Endothelial cell of umbilical vein (primary cell): Measurements from ENCODE around the gene FNDC8. TPM values are rescaled to one million over a fixed set of nuclear protein-coding genes. Genes with fewer than 3 reads are reported as not detected.

Experiments
- BruUV-seq: library from RNA; stranded (reverse); fragments of 400-500 nt; replicated peaks from 2 replicates; lab custom pipeline; 2021; lab: Mats Ljungman, UMichigan
- CTCF ChIA-PET: fragments of 300-600, 350-600 bp; sonication (Branson Sonifier 250); formaldehyde crosslinking; loops from one replicate; lab custom pipeline; 2021; ENCODE audit warnings: antibody characterized with exemption, inconsistent platforms; lab: Charles Lee
- POLR2A ChIA-PET: fragments of 300-600, 350-600 bp; sonication (Branson Sonifier 250); formaldehyde crosslinking; loops from one replicate; lab custom pipeline; 2021; ENCODE audit warnings: antibody characterized with exemption, inconsistent platforms; lab: Charles Lee
- DNase-seq: peaks from one replicate; pipeline ENCODE4 v3.0.0-alpha.2; 2011; ENCODE audit warnings: low read depth, low spot score
- FAIRE-seq: peaks from 2 replicates; lab custom pipeline; 2011; peaks lifted over from hg19 to GRCh38; lab: Jason Lieb, UNC
- H2AFZ ChIP-seq: 2 replicates; pipeline ENCODE4 v1.6.0; 2012; ENCODE audit warnings: low read depth, low read length, control low read depth, inconsistent platforms
- H3K27ac ChIP-seq: 2 replicates; pipeline ENCODE4 v1.5.1; 2011; ENCODE audit warnings: low read depth, mild to moderate bottlenecking, control low read depth, low read length, moderate library complexity; ENCODE audit not compliant: insufficient read depth
- H3K27me3 ChIP-seq, 2 experiments: 2 replicates each; pipeline versions ENCODE4 v1.6.0 to v1.6.1; 2011; ENCODE audit warnings: low read length in 2 of 2, mixed read lengths in 1 of 2; ENCODE audit not compliant: control insufficient read depth in 2 of 2, insufficient read depth in 2 of 2
- H3K36me3 ChIP-seq, 2 experiments: 2 replicates in 1 of 2; 3 replicates in 1 of 2; pipeline ENCODE4 v1.5.1; 2011; ENCODE audit warnings: low read length in 2 of 2, mild to moderate bottlenecking in 1 of 2, moderate library complexity in 1 of 2; ENCODE audit not compliant: control insufficient read depth in 2 of 2, insufficient read depth in 2 of 2; ENCODE audit errors: extremely low read depth in 1 of 2
- H3K4me1 ChIP-seq: 3 replicates; pipeline ENCODE4 v1.5.1; 2011; ENCODE audit warnings: mild to moderate bottlenecking, low read length; ENCODE audit not compliant: control insufficient read depth, insufficient read depth; ENCODE audit errors: extremely low read depth
- H3K4me2 ChIP-seq: 2 replicates; pipeline ENCODE4 v1.6.1; 2011; ENCODE audit warnings: low read length, control low read depth, mixed read lengths; ENCODE audit not compliant: insufficient read depth
- H3K4me3 ChIP-seq, 3 experiments: fragments of 200-600 bp in 1 of 3; sonication (generic), shearing (Covaris generic) in 1 of 3; replicated peaks in 1 of 3; 2 replicates each; pipeline ENCODE4 v1.5.1; 2011 to 2016; ENCODE audit warnings: control low read depth in 3 of 3, low read length in 3 of 3, mild to moderate bottlenecking in 2 of 3, inconsistent platforms in 1 of 3, low read depth in 1 of 3, moderate library complexity in 1 of 3; ENCODE audit not compliant: insufficient read depth in 1 of 3
- H3K79me2 ChIP-seq: 2 replicates; pipeline ENCODE4 v1.6.0; 2012; ENCODE audit warnings: low read length, inconsistent platforms; ENCODE audit not compliant: control insufficient read depth, insufficient read depth
- H3K9ac ChIP-seq: replicated peaks from 2 replicates; pipeline ENCODE3; 2011; ENCODE audit warnings: low read length, control low read depth; ENCODE audit not compliant: insufficient read depth; ENCODE audit errors: extremely low read depth
- H3K9me1 ChIP-seq: replicated peaks from 3 replicates; pipeline ENCODE4 v1.6.0; 2011; ENCODE audit warnings: mild to moderate bottlenecking, low read length; ENCODE audit not compliant: control insufficient read depth, insufficient read depth; ENCODE audit errors: extremely low read depth
- H3K9me3 ChIP-seq: replicated peaks from 2 replicates; pipeline ENCODE4 v1.5.1; 2012; ENCODE audit warnings: low read length, inconsistent platforms; ENCODE audit not compliant: control insufficient read depth, insufficient read depth
- H4K20me1 ChIP-seq: replicated peaks from 2 replicates; pipeline ENCODE3; 2011; ENCODE audit warnings: mild to moderate bottlenecking, low read length; ENCODE audit not compliant: control insufficient read depth, insufficient read depth; ENCODE audit errors: extremely low read depth
- CTCF ChIP-seq, 2 donors: IDR thresholded peaks; 1 replicate in 1 of 2; 2 replicates in 1 of 2; pipeline ENCODE4 v1.5.1; 2011; ENCODE audit warnings: low read length in 2 of 2, mild to moderate bottlenecking in 2 of 2, moderate library complexity in 2 of 2, control low read depth in 1 of 2, inconsistent platforms in 1 of 2, low read depth in 1 of 2; ENCODE audit not compliant: insufficient read depth in 1 of 2; ENCODE audit errors: extremely low read depth in 1 of 2
- FOS ChIP-seq: IDR thresholded peaks from 2 replicates; pipeline ENCODE4 v1.6.1; 2011; ENCODE audit warnings: mild to moderate bottlenecking, low read length, moderate library complexity, borderline replicate concordance; ENCODE audit not compliant: insufficient read depth
- JUN ChIP-seq: IDR thresholded peaks from 2 replicates; pipeline ENCODE4 v1.6.1; 2011; ENCODE audit warnings: borderline replicate concordance, low read depth; ENCODE audit not compliant: insufficient read length, insufficient read depth
- MYC ChIP-seq: IDR thresholded peaks from one replicate; pipeline ENCODE4 v1.6.1; 2011; ENCODE audit warnings: mild to moderate bottlenecking, low read depth, low read length
- POLR2A ChIP-seq: IDR thresholded peaks from 2 replicates; pipeline ENCODE4 v1.6.1; 2012; ENCODE audit warnings: low read depth, mild to moderate bottlenecking, control low read depth, low read length
- POLR2AphosphoS5 ChIP-seq: IDR thresholded peaks from 2 replicates; pipeline ENCODE4 v1.6.1; 2012; ENCODE audit warnings: low read depth, mild to moderate bottlenecking, control low read depth, low read length, moderate library complexity; ENCODE audit not compliant: insufficient read depth
- dilution Hi-C: fragments of 300-500 bp; cut with MboI; formaldehyde crosslinking; loops from one replicate; pipeline ENCODE4 v1.15.0; 2019; ENCODE audit warnings: low sequenced_read_pairs; ENCODE audit not compliant: extremely low pct_ligation_motif_present
- intact Hi-C: fragments of 100-400 bp; cut with micrococcal nuclease; formaldehyde crosslinking; loops from one replicate; pipeline ENCODE4 v1.10.0; 2022
- polyA plus RNA-seq, 4 experiments: library from polyadenylated mRNA; depleted of rRNA in 3 of 4; stranded (reverse) in 3 of 4; unstranded in 1 of 4; fragments of >200 nt; gene quantifications; 2 replicates each; pipeline versions ENCODE4 v1.2.1 to v1.2.3, GENCODE V29; 2011 to 2012; ENCODE audit warnings: missing spikeins in 1 of 4
- total RNA-seq: library from RNA; stranded (reverse); gene quantifications from 2 replicates; pipeline ENCODE4 v1.2.3, GENCODE V29; 2021

Gene FNDC8
- total and polyA plus RNA-seq, 2 donors (not counting 3 experiments of a cell fraction or from before 2014, with no cell fraction given), result not detected

DNA sequence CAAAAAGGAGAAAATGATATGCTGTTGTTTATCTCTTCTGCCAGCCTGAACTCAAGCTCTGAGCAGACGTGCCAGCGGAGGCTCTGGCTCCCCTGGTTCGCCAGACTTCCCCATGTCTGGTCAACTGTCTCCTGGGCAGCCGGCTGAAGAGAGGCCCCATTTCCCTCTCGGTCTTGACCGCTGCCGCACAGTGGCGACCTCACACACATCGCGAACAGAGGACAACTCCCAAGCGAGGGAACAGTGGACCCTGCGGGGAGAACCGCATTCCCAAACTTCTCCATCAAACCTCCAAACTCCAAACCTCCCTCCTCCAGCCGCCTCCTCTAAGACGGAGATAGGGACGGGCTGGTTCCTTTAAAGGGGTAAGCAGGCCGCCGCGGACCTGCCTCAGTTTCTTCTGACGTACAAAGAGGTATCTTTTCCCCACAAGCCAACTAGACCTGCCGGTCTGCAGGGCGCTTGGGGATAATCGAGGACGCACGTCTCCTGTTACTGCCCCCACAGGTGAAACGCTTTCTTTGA is 33.0 kb upstream of the FNDC8 start:
- Histone ChIP-seq H3K4me3 (peak overlapping the region; percentile 65 to 81 (median 71)), H3K27me3 (no peaks in the 10 kb centered on the region), H3K4me2 (peak overlapping the region; percentile 82), H3K9ac (peak overlapping the region; percentile 78), H2AFZ (peak overlapping the region; percentile 65), H3K36me3 (no peaks in the 10 kb centered on the region), H3K4me1 (peaks cover 22% of the 10 kb centered on the region), H3K9me3 (no peaks in the 10 kb centered on the region), H3K27ac (peak overlapping the region; percentile 69), H4K20me1 (no peaks in the 10 kb centered on the region), H3K79me2 (peaks cover 40% of the 10 kb centered on the region), H3K9me1 (no peaks in the 10 kb centered on the region)
- ChIA-PET CTCF (interaction anchor here (0.7 to 1.6 kb wide), 4 partner anchors 24 to 89 kb away, joined by 3 to 6 read pairs (median 4); partner anchors contain the start of gene RFFL), POLR2A (interaction anchor here (0.6 kb wide), 1 partner anchor 694 kb away, joined by 4 read pairs; no protein-coding TSS in a partner anchor)
- intact Hi-C loops, result no loop called here
- TF ChIP-seq CTCF (IDR thresholded peaks at IDR 0.05; ENCODE audit: extremely low read depth in 1 of 2, insufficient read depth in 1 of 2, low read depth in 1 of 2, low read length in 2 of 2) (peak in 1 of 2 donors; percentile 8), JUN (no peak)
- FAIRE-seq (peak; percentile 81), DNase-seq (peak; percentile 72)
- dilution Hi-C loops, result no loop called here
- no TSS peak for BruUV-seq

- Histone ChIP-seq H3K36me3 (no peaks in the 10 kb centered on the region), H3K9me1 (no peaks in the 10 kb centered on the region), H3K79me2 (peaks cover 36% of the 10 kb centered on the region), H3K4me1 (peaks cover 22% of the 10 kb centered on the region), H3K27ac (peak overlapping the region; percentile 72), H2AFZ (peak overlapping the region; percentile 98), H3K9me3 (no peaks in the 10 kb centered on the region), H3K4me2 (peak overlapping the region; percentile 82), H3K9ac (peak overlapping the region; percentile 78), H4K20me1 (no peaks in the 10 kb centered on the region), H3K4me3 (peak overlapping the region; percentile 65 to 81 (median 71)), H3K27me3 (no peaks in the 10 kb centered on the region)
- DNase-seq, result peak; percentile 73
- BruUV-seq, result no TSS peak
- dilution Hi-C loops (no loop called here), intact Hi-C loops (loop anchor here (1.0 kb wide), 5 partner anchors 26 to 108 kb away; partner anchors contain the start of genes RAD51D and RFFL)
- FAIRE-seq, result peak; percentile 18
- CTCF ChIA-PET, result interaction anchor here (0.9 to 2.1 kb wide), 28 partner anchors 9 to 546 kb away, joined by 3 to 34 read pairs (median 4); partner anchors contain the start of genes FNDC8, LIG3 and RFFL
- TF ChIP-seq POLR2AphosphoS5, result peak; percentile 53
- peak; percentile 76 to 77 for TF ChIP-seq CTCF (IDR thresholded peaks at IDR 0.05; ENCODE audit: extremely low read depth in 1 of 2, insufficient read depth in 1 of 2, low read depth in 1 of 2, low read length in 2 of 2)
- no peak for TF ChIP-seq FOS
- TF ChIP-seq MYC, result no peak
- TF ChIP-seq POLR2A, result peak; percentile 45
- POLR2A ChIA-PET, result no interaction called here
Measured at GRCh38 chr17:35088881-35089585, 32.4 kb upstream of the FNDC8 start.
